HFF-Myc (cell line): ENCODE data around the gene ALOX15.
"Not testable (repeated sequence)": the region's sequence is repeated elsewhere in the genome, so short reads cannot be mapped to it uniquely, and the experiment has no call there.

Source experiments
- DNase-seq: peaks from one replicate; pipeline ENCODE4 v3.0.0-alpha.2; 2011; ENCODE audit warnings: low read depth; ENCODE audit errors: extremely low read depth
- H3K4me3 ChIP-seq: replicated peaks from 2 replicates; pipeline ENCODE4 v1.5.1; 2011; ENCODE audit warnings: low read depth, mild to moderate bottlenecking, control low read depth, low read length
- TF ChIP-seq, protein P1 (sequence below): IDR thresholded peaks from 2 replicates; pipeline ENCODE4 v1.5.1; 2012; ENCODE audit warnings: mild to moderate bottlenecking, low read depth, low read length, control low read depth; ENCODE audit errors: missing control alignments

Gene ALOX15

DNA sequence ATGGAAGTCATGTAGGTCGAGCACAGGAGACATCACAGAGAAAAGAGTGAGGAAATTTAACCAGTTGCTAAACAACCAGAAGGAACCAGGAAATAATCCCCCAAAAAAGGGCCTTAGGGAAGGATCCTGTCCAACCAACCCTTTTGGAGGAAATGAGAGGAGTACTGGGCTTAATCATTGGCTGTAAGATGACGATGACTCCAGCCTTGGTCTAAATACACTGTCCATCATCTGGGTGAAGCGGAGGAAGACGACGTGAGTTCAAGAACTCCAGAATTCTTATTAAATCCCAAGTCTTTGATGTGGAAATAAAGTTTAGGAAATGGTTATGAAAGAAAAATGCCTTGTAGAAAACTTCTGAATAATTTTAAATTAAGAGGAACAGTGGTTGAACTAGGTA is 11.5 kb upstream of the ALOX15 start:
- H3K4me3 ChIP-seq, result no peak overlapping the region
- TF ChIP-seq, protein P1, sequence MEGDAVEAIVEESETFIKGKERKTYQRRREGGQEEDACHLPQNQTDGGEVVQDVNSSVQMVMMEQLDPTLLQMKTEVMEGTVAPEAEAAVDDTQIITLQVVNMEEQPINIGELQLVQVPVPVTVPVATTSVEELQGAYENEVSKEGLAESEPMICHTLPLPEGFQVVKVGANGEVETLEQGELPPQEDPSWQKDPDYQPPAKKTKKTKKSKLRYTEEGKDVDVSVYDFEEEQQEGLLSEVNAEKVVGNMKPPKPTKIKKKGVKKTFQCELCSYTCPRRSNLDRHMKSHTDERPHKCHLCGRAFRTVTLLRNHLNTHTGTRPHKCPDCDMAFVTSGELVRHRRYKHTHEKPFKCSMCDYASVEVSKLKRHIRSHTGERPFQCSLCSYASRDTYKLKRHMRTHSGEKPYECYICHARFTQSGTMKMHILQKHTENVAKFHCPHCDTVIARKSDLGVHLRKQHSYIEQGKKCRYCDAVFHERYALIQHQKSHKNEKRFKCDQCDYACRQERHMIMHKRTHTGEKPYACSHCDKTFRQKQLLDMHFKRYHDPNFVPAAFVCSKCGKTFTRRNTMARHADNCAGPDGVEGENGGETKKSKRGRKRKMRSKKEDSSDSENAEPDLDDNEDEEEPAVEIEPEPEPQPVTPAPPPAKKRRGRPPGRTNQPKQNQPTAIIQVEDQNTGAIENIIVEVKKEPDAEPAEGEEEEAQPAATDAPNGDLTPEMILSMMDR, result no peak
- DNase-seq, result no peak

DNA sequence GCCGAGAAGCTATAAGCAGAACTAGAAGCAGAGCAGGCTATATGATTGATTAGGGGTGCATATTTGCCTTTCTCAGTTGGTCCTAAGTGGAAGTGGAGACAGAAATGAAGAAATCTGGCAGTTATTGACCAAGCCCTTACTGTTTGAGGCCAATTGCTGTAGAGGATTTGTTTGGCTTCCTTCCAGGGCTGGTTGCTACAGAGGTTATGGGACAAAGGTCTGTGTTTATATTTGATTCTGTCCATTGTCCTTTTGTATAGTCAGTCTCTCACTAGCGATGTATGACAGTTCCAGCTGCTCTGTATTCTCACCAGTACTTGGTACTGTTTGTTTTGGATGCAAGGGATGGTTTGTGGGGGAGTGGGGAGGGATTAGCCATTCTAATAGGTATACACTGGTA is 7.3 kb upstream of the ALOX15 start:
- no peak overlapping the region for H3K4me3 ChIP-seq
- TF ChIP-seq, protein P1, result no peak
- no peak for DNase-seq

DNA sequence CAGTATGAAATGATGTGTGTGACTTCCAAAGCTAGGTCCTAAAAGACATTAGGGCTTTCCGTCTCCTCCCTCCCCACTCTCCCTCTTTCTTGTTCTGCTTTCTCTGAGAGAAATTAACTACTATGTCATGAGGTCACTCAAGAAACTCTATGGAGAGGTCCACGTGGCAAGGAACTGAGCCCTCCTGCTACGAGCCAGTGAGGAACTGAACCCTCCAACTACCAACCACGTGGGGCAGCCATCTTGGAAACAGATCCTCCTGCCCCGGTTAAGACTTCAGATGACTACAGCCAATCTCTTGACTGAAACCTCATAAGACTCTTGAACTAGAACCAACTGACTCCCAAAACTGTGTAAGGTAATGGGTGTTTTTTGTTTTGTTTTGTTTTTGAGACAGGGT is 4.2 kb upstream of the ALOX15 start:
- DNase-seq, result no peak
- H3K4me3 ChIP-seq, result no peak overlapping the region

DNA sequence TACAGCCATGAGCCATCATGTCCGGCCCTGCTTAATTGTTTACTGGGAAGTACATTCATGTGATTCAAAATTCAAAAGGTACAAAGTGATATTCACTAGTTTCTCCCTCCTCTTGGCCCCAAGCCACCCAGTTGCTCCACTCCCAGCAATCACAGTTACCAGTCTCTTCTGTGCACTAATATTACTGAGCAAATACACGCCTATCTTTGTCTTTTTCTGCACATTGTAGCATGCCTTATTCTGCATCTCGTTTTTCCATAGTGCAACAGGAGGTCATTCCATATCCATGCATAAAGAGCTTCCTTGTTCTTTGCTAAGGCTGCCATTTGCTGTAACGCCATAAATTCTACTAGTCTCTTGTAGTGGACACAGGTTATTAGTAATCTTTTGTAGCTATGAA is 2.2 kb upstream of the ALOX15 start:
- TF ChIP-seq, protein P1, result no peak
- H3K4me3 ChIP-seq, result no peak overlapping the region
- DNase-seq, result no peak

More for the DNA sequence above, 4.2 kb upstream of the ALOX15 start:
- TF ChIP-seq, protein P1, result no peak

DNA sequence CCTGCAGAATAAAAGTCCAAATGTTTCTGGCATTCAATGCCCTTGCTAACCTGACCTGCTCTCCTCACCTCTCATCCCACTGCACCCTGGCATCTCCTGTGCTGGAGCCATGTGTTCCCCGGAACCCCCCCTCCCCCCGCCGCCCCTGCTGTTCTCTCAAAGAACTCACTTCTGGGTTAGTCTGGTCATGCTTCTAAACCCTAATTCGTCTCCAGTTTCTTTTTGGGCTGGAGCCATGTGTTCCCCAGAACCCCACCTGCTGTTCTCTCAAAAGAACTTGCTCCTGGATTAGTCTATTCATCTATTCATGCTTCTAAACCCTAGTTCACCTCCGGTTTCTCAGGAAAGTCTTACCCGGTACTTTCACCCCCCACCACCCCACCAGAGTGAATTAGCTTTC is 808 bp upstream of the ALOX15 start:
- no peak for DNase-seq
- H3K4me3 ChIP-seq, result no peak overlapping the region
- TF ChIP-seq, protein P1, result no peak

DNA sequence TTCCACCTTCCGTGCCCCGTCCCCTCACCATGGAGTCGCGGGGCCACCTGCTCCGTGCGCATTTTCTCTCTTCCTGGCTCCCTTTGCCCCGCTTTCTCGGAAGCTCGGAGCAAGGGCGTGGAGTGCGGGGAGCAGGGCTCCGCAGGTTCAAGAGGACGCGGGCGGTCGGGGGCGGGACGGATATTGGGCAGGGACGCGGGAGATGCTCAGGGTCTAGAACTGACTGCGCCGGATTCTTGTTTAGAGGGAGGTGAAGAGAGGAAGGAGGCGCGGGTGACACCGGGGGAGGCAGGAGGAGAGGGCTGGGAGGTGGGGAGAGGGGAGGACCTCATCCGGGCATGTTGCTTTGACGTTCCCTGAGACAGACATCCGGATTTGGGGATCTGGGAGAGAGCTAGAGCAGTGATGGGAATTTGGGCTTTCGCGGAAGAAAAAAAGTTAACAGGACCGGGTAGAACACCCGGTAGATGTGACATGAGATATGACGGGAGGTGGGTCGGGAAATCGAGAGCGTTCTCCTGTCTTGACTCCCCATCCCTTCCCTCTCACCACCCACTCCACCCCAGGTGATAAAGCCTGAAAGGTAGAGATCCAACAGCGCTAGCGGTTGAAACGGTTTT is 799 bp downstream of the ALOX15 start:
- H3K4me3 ChIP-seq, DNase-seq: not testable (repeated sequence)

DNA sequence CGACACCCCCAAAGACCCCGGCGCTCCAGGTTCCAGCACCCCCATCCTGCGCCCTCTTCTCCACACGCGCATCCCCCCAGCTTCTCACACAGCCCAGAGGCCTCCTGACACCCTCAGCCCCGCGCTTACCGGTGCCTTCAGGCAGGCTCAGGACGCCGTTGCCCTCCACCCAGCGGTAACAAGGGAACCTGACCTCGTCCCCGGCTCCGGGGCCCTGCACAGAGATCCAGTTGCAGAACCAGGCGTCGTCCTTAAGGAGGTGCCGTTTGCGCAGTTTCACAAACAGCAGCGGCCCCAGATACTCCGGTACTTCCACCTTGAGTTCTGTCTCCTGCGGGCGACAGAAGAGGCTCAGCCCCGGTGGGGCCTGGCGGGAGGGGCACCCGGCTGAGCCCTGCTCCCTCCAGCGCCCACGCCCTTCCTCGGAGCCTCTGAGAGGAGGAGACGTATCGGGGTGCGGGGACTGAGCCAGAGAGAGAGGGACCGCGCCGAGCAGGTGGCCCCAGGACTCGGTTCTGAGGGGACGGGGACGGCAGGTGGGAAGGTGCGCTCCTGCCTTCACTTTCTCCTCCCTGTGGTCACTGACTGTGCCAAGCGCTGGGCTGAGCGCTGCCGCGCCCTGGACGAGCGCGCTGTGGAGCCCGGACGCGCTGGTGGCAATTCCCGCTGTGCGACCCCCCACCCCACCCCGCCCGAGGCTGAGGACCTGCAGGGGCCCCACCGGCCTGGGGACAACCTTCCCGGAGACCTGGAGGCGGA is 2.0 kb downstream of the ALOX15 start:
- not testable (repeated sequence) for DNase-seq, H3K4me3 ChIP-seq

DNA sequence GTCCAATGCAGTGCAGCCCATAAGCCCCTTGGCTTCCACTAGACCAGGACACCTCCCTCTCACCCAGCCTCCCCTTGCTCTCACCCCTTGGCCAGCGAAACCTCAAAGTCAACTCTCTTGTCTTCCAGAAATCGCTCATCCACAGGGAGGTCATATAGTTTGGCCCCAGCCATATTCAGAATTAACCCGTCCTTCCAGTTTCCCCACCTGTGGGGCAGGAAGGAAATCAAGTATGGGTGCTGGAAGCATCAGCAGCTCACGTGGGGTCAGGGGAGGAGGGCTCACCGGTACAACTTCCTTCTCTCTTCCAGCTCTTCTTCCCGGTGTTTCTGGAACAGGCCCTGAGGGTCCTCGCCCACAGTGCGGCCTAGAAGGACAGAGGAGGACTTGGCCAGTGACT is 2.7 kb downstream of the ALOX15 start:
- H3K4me3 ChIP-seq, DNase-seq: not testable (repeated sequence)
